NCI-H446 (cell line): ENCODE results near the gene SST.
A peak's percentile ranks its signal among the peaks of the same experiment; 100 is the strongest.

Experiments
- DNase-seq, 2 experiments: peaks; one replicate each; lab custom pipeline; 2025; lab: John Stamatoyannopoulos, UW

The SST gene

GRCh38 chr3:187669675-187670504, at the start of gene SST:
Gene SST (minus strand): TSS chr3:187670394. CDS start chr3:187670291, 103 bp downstream.
- no peak for DNase-seq

- peak in 1 of 2 experiments; percentile 35 for DNase-seq
Measured at GRCh38 chr3:187719628-187720336, 49.6 kb upstream of the SST start.

GRCh38 chr3:187718802-187719201, 48.6 kb upstream of the SST start:
- no peak for DNase-seq

- no peak for DNase-seq
Measured at GRCh38 chr3:187717572-187717971, 47.4 kb upstream of the SST start.

GRCh38 chr3:187714404-187714979, 44.3 kb upstream of the SST start:
- peak; percentile 74 to 86 for DNase-seq

GRCh38 chr3:187713504-187713903, 43.3 kb upstream of the SST start:
- peak in 1 of 2 experiments; percentile 53 for DNase-seq

GRCh38 chr3:187709155-187709554, 39.0 kb upstream of the SST start:
- no peak for DNase-seq

GRCh38 chr3:187708696-187709095, 38.5 kb upstream of the SST start:
- no peak for DNase-seq

GRCh38 chr3:187706971-187707370, 36.8 kb upstream of the SST start:
- DNase-seq: peak in 1 of 2 experiments; percentile 29

- DNase-seq: no peak
Measured at GRCh38 chr3:187705164-187705563, 35.0 kb upstream of the SST start.

GRCh38 chr3:187702507-187703033, 32.4 kb upstream of the SST start, which contains the start of gene RTP2:
Gene RTP2 (minus strand): TSS chr3:187702557. CDS start chr3:187702128, 429 bp downstream.
- DNase-seq: no peak

GRCh38 chr3:187700249-187700648, 30.1 kb upstream of the SST start:
- DNase-seq: no peak

- no peak for DNase-seq
Measured at GRCh38 chr3:187698499-187699399, 28.6 kb upstream of the SST start.

GRCh38 chr3:187696021-187696420, 25.8 kb upstream of the SST start:
- no peak for DNase-seq

- no peak for DNase-seq
Measured at GRCh38 chr3:187695449-187695848, 25.3 kb upstream of the SST start.

- no peak for DNase-seq
Measured at GRCh38 chr3:187694801-187695200, 24.6 kb upstream of the SST start.

- no peak for DNase-seq
Measured at GRCh38 chr3:187693431-187693830, 23.2 kb upstream of the SST start.

GRCh38 chr3:187689984-187690383, 19.8 kb upstream of the SST start:
- no peak for DNase-seq

GRCh38 chr3:187686621-187687273, 16.6 kb upstream of the SST start:
- DNase-seq: no peak

- no peak for DNase-seq
Measured at GRCh38 chr3:187685948-187686347, 15.8 kb upstream of the SST start.

- no peak for DNase-seq
Measured at GRCh38 chr3:187684880-187685279, 14.7 kb upstream of the SST start.
